HepG2 (cell line): ENCODE measurements around the gene RAP1GAP2.

Source experiments
- HDAC6 ChIP-seq: fragments of 200-600 bp; sonication (generic); IDR thresholded peaks from 2 replicates; pipeline ENCODE4 v1.7.0; 2017; ENCODE audit warnings: mild to moderate bottlenecking, antibody characterized with exemption, low read length, low read depth
- ZNF510 ChIP-seq: sonication (generic); formaldehyde crosslinking; IDR thresholded peaks from 2 replicates; pipeline ENCODE4 v1.4.0; 2020; ENCODE audit warnings: low read depth, mild to moderate bottlenecking, missing genetic modification reagents
- TF ChIP-seq, protein P1 (sequence below): sonication (generic); formaldehyde crosslinking; IDR thresholded peaks from 2 replicates; pipeline ENCODE4 v1.5.0; 2020; ENCODE audit warnings: mild to moderate bottlenecking, missing genetic modification reagents, moderate library complexity
- TF ChIP-seq, protein P2 (sequence below): sonication (generic); formaldehyde crosslinking; IDR thresholded peaks from 2 replicates; pipeline ENCODE4 v1.4.0; 2020; ENCODE audit warnings: missing genetic modification reagents, low read depth, mild to moderate bottlenecking, borderline replicate concordance

GRCh38 chr17:3020381-3020780 is 224.1 kb downstream of the RAP1GAP2 start:
- TF ChIP-seq HDAC6 (no peak), ZNF510 (no peak)
- TF ChIP-seq, protein P1, sequence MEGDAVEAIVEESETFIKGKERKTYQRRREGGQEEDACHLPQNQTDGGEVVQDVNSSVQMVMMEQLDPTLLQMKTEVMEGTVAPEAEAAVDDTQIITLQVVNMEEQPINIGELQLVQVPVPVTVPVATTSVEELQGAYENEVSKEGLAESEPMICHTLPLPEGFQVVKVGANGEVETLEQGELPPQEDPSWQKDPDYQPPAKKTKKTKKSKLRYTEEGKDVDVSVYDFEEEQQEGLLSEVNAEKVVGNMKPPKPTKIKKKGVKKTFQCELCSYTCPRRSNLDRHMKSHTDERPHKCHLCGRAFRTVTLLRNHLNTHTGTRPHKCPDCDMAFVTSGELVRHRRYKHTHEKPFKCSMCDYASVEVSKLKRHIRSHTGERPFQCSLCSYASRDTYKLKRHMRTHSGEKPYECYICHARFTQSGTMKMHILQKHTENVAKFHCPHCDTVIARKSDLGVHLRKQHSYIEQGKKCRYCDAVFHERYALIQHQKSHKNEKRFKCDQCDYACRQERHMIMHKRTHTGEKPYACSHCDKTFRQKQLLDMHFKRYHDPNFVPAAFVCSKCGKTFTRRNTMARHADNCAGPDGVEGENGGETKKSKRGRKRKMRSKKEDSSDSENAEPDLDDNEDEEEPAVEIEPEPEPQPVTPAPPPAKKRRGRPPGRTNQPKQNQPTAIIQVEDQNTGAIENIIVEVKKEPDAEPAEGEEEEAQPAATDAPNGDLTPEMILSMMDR (CRISPR knock-in tag), result no peak
- TF ChIP-seq, protein P2, sequence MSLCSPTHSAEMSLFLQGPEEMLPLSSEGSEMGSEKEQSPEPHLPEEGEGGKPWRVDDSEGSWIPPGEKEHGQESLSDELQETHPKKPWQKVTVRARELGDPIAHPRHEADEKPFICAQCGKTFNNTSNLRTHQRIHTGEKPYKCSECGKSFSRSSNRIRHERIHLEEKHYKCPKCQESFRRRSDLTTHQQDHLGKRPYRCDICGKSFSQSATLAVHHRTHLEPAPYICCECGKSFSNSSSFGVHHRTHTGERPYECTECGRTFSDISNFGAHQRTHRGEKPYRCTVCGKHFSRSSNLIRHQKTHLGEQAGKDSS (CRISPR knock-in tag), result no peak
